Hematopoietic multipotent progenitor cell treated with erythropoietin and hydrocortisone succinate and interleukin-3 and kit ligand, for 17 days (in vitro differentiated cells): ENCODE data around the gene AUH.
"Not testable (repeated sequence)": the region's sequence is repeated elsewhere in the genome, so short reads cannot be mapped to it uniquely, and the experiment has no call there.

Experiments
- DNase-seq: peaks from one replicate; pipeline ENCODE4 v3.0.0-alpha.2; 2015; ENCODE audit warnings: low spot score

Gene AUH

DNA sequence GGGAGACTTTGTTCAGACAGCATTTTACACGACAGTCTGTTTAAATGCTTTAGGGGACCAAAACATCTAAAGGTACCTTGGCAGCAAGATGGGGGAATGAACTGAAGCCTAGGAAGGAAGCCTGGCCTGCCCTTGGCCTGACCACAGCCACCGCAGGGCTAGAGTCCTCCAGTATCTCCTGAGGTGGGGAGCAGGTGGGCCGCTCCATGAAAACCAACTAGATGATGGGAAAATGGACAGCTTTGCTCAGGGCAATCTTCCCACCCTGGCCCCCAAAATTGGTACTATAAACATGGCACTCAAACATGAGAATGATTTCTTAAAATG, 153.3 kb downstream of the AUH start:
- DNase-seq = no peak

GRCh38 chr9:91207729-91208418, 153.8 kb downstream of the AUH start:
- DNase-seq = no peak

DNA sequence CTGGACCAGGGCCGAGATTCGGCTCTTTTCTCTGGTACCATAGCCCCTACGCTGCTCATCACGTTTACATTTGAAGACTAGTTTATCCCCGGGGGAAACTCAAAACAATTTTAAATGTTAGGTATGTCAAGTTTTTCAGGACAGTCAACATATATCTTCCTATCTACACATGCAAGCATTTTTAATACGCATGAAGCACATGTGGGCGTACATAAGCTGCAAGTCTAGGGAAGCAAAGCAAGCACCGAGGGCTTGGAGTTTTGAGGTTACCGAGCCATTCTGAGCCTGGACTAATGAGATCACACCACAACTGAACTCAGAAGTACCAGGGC, 154.4 kb downstream of the AUH start:
- no peak for DNase-seq

DNA sequence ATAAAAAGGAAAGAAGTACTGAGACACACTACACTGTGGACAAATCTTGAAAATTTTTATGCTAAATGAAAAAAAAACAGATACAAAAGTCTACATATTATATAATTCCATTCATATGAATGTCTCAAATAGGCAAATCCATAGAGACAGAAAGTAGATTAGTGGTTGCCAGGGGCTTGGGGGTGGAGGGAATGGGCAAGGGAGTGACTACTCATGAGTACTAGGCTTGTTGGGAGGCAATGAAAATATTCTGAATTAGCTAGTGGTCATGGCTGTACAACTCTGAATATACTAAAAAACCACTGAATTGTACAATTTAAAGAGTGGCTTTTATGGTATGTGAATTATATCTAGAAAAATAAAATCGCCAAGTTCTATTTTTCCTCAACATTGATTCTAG, 154.9 kb downstream of the AUH start:
- DNase-seq = no peak

GRCh38 chr9:91202736-91203283, 158.9 kb downstream of the AUH start:
- no peak for DNase-seq

DNA sequence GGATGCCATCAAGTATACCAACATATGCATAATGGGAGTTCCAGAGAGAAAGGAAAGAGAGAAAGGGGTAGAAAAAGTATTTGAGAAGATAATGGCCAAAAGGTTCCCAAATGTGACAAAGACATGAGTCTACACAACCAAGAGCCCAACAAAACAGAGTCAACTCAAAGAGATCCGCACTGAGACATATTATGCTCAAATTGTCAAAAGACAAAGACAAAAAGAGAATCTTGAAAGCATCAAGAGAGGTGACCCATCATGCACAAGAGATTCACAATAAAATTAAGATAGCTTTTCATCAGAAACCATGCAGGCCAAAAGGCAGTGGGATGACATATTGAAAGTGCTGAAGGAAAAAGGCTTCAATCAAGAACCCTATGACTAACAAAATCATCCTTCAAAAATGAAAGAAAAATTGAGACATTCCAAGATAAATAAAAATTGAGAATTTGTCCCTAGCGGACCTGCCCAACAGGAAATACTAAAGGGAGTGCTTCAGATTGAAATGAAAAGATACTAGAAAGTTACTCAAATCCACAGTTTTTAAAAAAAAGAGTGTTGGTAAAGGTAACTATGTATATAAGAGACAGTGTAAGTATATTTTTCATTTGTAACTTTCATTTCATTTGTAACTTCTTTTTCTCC, 160.9 kb downstream of the AUH start:
- no peak for DNase-seq

GRCh38 chr9:91199739-91200497, 161.8 kb downstream of the AUH start:
- DNase-seq = no peak

DNA sequence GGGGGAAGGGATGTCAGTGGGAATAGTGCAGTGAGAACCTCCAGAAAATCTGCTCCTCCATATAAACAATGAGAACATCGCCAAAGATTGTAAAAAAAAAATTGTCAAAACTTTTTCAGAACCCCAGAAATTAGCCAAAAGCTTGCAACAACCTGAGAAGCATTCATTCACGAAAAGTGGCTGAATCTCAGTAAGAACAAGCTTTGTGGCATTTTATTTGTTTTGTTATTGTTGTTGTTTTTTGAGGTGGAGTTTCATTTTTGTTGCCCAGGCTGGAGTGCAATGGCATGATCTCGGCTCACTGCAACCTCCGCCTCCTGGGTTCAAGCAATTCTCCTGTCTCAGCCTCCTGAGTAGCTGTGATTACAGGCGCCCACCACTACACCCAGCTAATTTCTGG, 162.8 kb downstream of the AUH start:
- DNase-seq = not testable (repeated sequence)

DNA sequence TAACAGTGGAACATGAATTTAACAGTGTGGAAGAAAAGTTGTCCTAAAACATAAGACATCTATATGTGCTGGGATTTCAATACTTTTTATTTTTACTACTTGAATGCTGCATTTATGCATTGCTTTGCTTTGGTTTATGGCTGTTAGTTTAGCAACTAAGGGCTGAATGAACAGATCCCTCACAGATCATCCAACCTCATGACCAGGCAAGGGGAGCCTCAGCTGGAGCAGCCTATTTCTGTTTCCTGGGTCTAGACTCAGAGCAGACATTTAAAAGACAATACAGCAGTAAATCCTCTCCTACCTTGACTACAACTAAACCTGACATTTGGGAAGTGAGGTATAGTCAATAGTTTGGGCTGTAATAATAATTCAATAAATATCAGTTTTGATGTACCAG, 163.3 kb downstream of the AUH start:
- DNase-seq = no peak

- DNase-seq = no peak
Observed at GRCh38 chr9:91197232-91198181, 164.2 kb downstream of the AUH start.

DNA sequence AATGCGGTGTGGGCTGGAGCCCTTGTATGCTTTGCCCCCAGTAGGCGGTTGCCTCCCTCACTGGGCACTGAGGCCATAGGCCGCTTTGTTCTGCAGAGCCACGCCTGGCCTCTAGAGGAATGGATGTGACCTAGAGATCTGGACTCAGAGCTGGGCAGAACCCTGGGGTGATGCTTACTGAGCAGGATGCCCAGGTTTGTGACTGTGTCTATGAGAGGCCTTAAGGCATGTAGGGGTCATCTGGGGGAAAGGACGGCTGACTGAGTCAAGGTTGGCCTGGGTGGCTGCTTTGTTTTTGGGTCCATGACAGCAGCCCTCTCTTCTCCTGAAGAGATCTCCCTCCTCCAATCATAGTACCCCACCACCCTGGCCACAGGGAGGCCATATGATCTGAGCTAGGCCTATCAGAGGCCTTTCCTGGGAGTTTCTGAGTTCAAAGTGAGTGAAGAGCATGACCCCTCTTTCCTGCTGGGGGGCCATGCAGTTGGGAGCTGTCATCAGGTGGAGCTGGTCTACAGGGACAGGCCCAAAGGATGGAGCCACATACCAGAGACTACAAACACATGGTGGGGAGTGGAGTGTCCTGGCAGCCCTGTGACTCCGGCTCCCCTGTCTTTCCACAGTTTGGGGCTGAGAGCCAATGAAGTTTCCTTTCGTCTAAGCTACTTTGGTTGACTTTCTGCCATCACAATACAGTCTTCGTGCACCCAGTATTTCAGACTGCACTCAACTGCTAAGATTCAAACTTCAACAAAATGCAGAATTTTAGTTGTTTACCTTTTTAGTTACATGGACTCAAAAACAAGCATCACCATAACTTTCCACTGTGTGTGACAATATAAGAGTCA, 165.4 kb downstream of the AUH start:
- no peak for DNase-seq

- DNase-seq = no peak
Observed at GRCh38 chr9:91195372-91196012, 166.2 kb downstream of the AUH start.

GRCh38 chr9:91193658-91194391, 167.9 kb downstream of the AUH start:
- DNase-seq = no peak

GRCh38 chr9:91193087-91193657, 168.5 kb downstream of the AUH start:
- DNase-seq = no peak

DNA sequence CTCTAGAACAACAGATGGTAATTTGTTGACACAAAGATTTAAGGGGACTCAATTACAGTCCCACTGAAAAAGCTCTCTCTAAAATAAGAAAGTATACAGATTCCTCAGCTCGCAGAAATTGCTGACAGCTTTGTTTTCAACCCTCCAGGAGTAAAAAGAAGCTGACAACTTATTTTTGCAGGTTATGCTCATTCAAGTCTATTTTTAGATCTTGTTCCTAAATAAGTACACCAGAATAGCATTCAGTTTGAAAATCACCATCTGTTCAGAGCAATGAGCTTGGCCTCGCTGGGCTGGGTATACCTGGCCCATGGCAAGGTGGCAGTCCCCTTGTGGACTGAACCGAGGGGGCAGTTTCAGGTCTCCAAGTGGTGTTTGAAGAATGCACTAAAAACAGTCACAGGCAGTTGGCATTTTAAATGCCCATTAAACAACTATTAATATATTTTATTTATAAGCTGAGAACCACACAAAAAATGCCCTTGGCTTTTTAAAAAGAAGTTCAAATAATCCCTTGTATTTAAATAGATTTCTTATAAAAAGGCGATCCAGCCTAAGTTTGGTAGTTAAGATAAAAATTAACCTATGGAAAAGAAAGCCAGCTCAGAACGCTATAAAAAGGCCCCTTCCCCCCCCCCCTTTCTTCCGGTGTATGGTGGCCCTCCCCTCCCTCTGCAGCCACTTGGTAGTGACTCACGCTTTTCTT, 169.2 kb downstream of the AUH start:
- no peak for DNase-seq

- DNase-seq = no peak
Observed at GRCh38 chr9:91191411-91192380, 170.0 kb downstream of the AUH start.

- no peak for DNase-seq
Observed at GRCh38 chr9:91190062-91190461, 171.7 kb downstream of the AUH start.
